GM12891 (cell line): ENCODE results near the gene ZFAND2A.

Source experiments
- PAX5 ChIP-seq: IDR thresholded peaks from 2 replicates; pipeline ENCODE4 v1.6.1; 2011; ENCODE audit warnings: low read length, moderate library complexity, mild to moderate bottlenecking; ENCODE audit not compliant: insufficient read depth, severe bottlenecking
- SPI1 ChIP-seq: IDR thresholded peaks from 2 replicates; pipeline ENCODE4 v1.6.1; 2011; ENCODE audit warnings: low read depth, low read length, control low read depth

GRCh38 chr7:1151653-1152425 lies 8.2 kb downstream of the ZFAND2A start:
- no peak for TF ChIP-seq SPI1
- TF ChIP-seq PAX5 = no peak
